DND-41 (cell line): ENCODE measurements around the gene RHOD.

Experiments used
- ATAC-seq: fragments of 200-7000 bp; cut with Tn5 transposase; 3 replicates; pipeline ENCODE4 v1.9.1; 2021; ENCODE audit warnings: low read depth; ENCODE audit not compliant: insufficient read depth
- DNase-seq: peaks from one replicate; pipeline ENCODE4 v3.0.0-alpha.2; 2020
- H2AFZ ChIP-seq: 2 replicates; pipeline ENCODE4 v1.6.0; 2012; ENCODE audit warnings: low read depth, low read length
- H3K27ac ChIP-seq: 2 replicates; pipeline ENCODE4 v1.5.1; 2012; ENCODE audit warnings: low read length, inconsistent platforms
- H3K27me3 ChIP-seq: fragments of 200-600 bp; sonication (generic); 2 replicates; pipeline ENCODE4 v1.6.0; 2012; ENCODE audit warnings: low read length, mild to moderate bottlenecking, inconsistent platforms; ENCODE audit not compliant: insufficient read depth, poor library complexity
- H3K36me3 ChIP-seq: 2 replicates; pipeline ENCODE4 v1.5.1; 2012; ENCODE audit warnings: low read length, inconsistent platforms; ENCODE audit not compliant: insufficient read depth
- H3K4me1 ChIP-seq: 2 replicates; pipeline ENCODE4 v1.5.1; 2012; ENCODE audit warnings: mild to moderate bottlenecking, low read length; ENCODE audit not compliant: insufficient read depth
- H3K4me2 ChIP-seq: 2 replicates; pipeline ENCODE4 v1.6.0; 2012; ENCODE audit warnings: mild to moderate bottlenecking, moderate library complexity, low read length, inconsistent platforms; ENCODE audit not compliant: insufficient read depth
- H3K4me3 ChIP-seq, 2 experiments: fragments of 200-600 bp in 1 of 2; shearing (Covaris generic) in 1 of 2; 2 replicates each; pipeline ENCODE4 v1.5.1; 2012 to 2016; ENCODE audit warnings: inconsistent platforms in 2 of 2, low read length in 2 of 2, mild to moderate bottlenecking in 2 of 2, low read depth in 1 of 2, moderate library complexity in 1 of 2
- H3K79me2 ChIP-seq: 2 replicates; pipeline ENCODE4 v1.6.0; 2012; ENCODE audit warnings: low read length, inconsistent platforms; ENCODE audit not compliant: insufficient read depth
- H3K9ac ChIP-seq: 2 replicates; pipeline ENCODE4 v1.6.0; 2012; ENCODE audit warnings: low read depth, mild to moderate bottlenecking, inconsistent platforms, low read length, moderate library complexity
- H3K9me3 ChIP-seq: 2 replicates; pipeline ENCODE4 v1.5.1; 2012; ENCODE audit warnings: low read length, moderate library complexity, mild to moderate bottlenecking, inconsistent platforms; ENCODE audit not compliant: insufficient read depth, severe bottlenecking
- H4K20me1 ChIP-seq: 2 replicates; pipeline ENCODE4 v1.6.0; 2012; ENCODE audit warnings: low read length; ENCODE audit not compliant: insufficient read depth
- EZH2 ChIP-seq: IDR thresholded peaks from 3 replicates; pipeline ENCODE4 v1.6.1; 2012; ENCODE audit warnings: borderline replicate concordance, low read depth, mild to moderate bottlenecking, moderate library complexity, low read length, inconsistent platforms; ENCODE audit not compliant: severe bottlenecking
- TF ChIP-seq, protein P1 (sequence below): IDR thresholded peaks from 2 replicates; pipeline ENCODE4 v1.5.1; 2012; ENCODE audit warnings: borderline replicate concordance, low read length, moderate library complexity, mild to moderate bottlenecking; ENCODE audit not compliant: poor library complexity, severe bottlenecking; ENCODE audit errors: extremely low read depth

Gene RHOD

DNA sequence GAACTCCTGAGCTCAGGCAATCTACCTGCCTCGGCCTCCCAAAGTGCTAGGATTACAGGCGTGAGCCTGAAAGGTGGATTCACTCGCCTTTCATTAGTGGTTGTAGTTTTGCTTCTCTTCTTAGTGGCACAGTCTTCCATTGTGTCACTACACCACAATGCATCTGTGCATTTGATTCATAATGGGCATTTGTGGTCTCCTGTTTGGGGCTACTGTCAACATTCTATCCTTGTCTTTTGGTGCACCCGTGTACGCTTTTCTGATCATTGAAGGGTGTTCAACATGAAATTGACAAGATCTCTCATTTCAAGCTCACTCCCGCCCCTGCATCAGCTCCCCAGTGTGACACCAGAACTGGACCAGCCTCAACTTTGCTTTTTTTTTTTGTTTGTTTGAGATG is 35.7 kb upstream of the RHOD start:
- H3K4me1 ChIP-seq, result peaks cover 17% of the 10 kb centered on the region
- no peak for DNase-seq
- H3K4me2 ChIP-seq, result no peak overlapping the region
- H4K20me1 ChIP-seq, result peaks cover 14% of the 10 kb centered on the region
- no peaks in the 10 kb centered on the region for H3K36me3 ChIP-seq
- no peak for ATAC-seq
- H3K79me2 ChIP-seq, result no peaks in the 10 kb centered on the region
- peaks cover 4% of the 10 kb centered on the region for H3K27me3 ChIP-seq
- TF ChIP-seq, protein P1, sequence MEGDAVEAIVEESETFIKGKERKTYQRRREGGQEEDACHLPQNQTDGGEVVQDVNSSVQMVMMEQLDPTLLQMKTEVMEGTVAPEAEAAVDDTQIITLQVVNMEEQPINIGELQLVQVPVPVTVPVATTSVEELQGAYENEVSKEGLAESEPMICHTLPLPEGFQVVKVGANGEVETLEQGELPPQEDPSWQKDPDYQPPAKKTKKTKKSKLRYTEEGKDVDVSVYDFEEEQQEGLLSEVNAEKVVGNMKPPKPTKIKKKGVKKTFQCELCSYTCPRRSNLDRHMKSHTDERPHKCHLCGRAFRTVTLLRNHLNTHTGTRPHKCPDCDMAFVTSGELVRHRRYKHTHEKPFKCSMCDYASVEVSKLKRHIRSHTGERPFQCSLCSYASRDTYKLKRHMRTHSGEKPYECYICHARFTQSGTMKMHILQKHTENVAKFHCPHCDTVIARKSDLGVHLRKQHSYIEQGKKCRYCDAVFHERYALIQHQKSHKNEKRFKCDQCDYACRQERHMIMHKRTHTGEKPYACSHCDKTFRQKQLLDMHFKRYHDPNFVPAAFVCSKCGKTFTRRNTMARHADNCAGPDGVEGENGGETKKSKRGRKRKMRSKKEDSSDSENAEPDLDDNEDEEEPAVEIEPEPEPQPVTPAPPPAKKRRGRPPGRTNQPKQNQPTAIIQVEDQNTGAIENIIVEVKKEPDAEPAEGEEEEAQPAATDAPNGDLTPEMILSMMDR, result no peak
- TF ChIP-seq EZH2, result no peak
- H2AFZ ChIP-seq, result no peak overlapping the region
- no peak overlapping the region for H3K4me3 ChIP-seq
- H3K9ac ChIP-seq, result no peak overlapping the region
- no peak overlapping the region for H3K27ac ChIP-seq
- H3K9me3 ChIP-seq, result no peaks in the 10 kb centered on the region

DNA sequence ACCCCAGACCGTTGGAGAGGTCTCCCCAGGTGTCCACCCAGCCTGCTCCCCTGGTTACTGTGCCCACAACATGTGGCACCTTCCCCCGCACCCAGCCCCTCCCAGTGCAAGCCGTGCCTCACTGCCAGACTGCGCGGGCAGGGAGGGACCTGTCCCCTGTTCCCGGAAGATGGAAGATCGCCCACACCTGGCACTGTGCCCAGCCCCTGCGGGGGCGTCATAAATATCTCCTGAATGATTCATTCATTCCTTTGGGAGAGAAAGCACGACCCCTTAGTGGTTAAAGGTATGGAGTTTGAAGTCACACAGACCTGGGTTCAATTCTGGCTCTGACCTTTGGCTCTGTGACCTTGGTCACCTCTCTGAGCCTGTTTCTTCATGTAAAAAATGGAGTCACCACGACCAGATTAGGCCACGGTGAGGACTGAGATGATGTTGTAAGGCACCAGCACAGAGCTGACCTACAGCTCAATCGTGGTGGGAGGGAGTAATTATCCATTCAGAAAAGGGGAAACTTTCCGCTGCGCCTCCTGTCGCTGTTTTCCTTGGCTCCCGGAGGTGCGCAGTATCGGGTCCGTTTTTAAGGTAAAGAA is 34.2 kb upstream of the RHOD start:
- Histone ChIP-seq H3K27me3 (peaks cover 4% of the 10 kb centered on the region), H3K36me3 (no peaks in the 10 kb centered on the region), H3K9me3 (no peaks in the 10 kb centered on the region), H3K9ac (no peak overlapping the region), H2AFZ (no peak overlapping the region), H3K4me2 (no peak overlapping the region), H3K4me1 (peaks cover 17% of the 10 kb centered on the region), H4K20me1 (peaks cover 14% of the 10 kb centered on the region), H3K4me3 (no peak overlapping the region), H3K27ac (no peak overlapping the region), H3K79me2 (no peaks in the 10 kb centered on the region)
- DNase-seq (no peak), ATAC-seq (no peak)
- TF ChIP-seq EZH2, result no peak
- TF ChIP-seq, protein P1, result no peak

DNA sequence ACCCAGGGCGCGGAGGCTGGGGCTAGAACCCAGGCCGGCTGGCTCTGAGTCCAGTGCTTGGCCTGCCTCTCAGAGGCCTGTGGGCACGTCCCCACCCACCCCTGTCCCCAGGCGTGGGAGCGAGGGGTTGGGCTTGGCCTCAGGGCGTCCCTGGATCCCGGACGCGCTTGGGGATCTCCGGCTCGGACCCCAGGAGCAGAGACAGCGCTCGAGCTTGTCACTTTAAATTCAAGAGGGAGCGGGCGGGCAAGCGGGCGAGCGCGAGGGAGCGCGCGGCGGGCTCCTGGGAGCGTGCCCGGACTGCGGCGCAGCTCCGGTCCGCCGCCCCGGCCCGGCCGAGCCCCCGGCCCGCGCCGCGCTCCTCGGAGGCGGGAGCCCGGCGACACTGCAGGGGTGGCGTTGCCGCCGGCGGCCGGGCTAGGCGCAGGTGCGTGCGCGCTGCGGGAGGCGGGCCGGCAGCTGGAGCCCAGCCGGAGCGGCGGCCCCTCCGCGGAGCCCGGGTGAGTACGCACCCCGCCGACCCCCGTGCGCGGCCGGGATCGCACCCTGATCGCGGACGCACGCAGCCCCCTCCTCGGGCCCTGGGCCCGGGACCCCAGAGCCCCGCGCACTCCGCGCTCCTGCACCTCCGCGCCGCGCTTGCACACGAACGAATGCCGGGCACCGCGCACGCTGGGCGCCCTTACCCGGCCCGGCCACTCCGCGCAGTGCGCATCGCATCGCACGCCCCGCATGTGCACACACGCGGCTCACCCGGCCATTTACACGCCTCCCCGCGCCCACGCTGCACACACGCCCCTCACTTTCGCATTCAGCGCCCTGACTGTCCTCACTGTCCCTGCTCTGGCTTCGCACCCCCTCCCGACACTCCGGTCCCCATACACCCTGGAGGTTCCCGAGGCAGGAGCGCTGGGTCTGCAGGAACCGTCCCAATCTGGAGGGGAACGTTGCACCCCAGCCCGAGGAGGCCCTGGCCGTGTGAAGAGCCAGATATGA is 33.4 kb upstream of the RHOD start, which contains the start of gene SYT12:
Gene SYT12 (plus strand): TSS at position 174 of the 996 bp plus-strand sequence. CDS start 7,011 bp downstream, outside the sequence.
- Histone ChIP-seq H3K4me1 (peaks cover 17% of the 10 kb centered on the region), H2AFZ (no peak within 1 kb of the TSS), H3K79me2 (no peaks in the 10 kb centered on the region), H3K9me3 (no peaks in the 10 kb centered on the region), H3K27me3 (peaks cover 4% of the 10 kb centered on the region), H3K36me3 (no peaks in the 10 kb centered on the region), H3K27ac (no peak within 1 kb of the TSS), H3K4me3 (no peak within 1 kb of the TSS), H4K20me1 (peaks cover 14% of the 10 kb centered on the region), H3K4me2 (no peak within 1 kb of the TSS), H3K9ac (no peak within 1 kb of the TSS)
- no peak for ATAC-seq
- TF ChIP-seq EZH2, result no peak
- TF ChIP-seq, protein P1, result no peak
- no peak for DNase-seq
